Activated CD4-positive, alpha-beta T cell treated with anti-CD3 and anti-CD28 coated beads, Interleukin-2, amount 50 U/mL, for 24 hours (primary cell): ENCODE measurements around the gene NRN1.
"Not testable (repeated sequence)": the region's sequence is repeated elsewhere in the genome, so short reads cannot be mapped to it uniquely, and the experiment has no call there.

Experiments
- DNase-seq, 2 donors: peaks; one replicate each; pipeline ENCODE4 v3.0.0-alpha.2; 2020; ENCODE audit warnings: low read depth in 1 of 2, low spot score in 1 of 2

Gene NRN1

DNA sequence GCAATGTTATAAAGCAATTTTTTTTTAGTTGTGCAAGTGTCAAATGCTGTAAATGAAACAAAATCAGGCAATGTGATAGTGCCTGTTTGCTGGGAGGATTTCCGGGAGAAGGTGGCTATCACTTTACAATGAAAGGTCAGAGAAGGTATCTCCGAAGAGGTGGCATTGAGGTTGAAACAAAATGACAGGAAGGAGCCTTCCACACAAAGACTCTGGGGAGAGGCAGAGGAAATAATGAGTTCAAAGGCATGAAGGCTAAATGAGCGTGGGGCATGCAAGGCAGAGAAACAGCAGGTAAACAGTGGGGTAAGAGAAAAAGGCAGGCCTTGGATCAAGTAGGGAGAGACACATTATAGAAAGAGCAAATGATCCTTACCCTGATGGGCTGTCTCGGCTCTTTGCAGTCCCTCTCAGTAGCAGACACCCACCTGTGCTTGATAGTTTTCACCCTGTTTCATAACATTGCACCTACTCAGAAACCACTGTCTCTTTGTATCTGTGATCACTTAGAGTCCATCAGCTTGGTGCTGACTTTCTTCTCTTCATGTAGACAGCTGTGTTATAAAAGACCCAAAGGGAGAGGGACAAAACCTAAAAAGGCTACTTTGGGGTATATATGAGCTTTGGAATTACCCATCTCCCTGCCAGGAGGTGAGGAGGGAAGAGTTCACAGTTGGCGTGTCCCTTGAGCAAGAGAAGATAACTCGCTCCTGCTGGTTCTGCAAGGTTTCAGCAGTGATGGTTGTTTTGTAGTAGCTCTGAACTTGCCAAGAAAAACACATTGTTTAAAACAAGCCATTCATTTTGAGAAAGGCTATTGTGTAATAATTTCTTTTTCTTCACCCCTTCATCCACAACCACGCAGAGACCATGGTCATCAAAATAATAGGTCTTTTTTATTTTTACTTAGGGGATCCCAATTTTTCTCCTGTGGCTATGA, 22.3 kb downstream of the NRN1 start:
- no peak for DNase-seq

DNA sequence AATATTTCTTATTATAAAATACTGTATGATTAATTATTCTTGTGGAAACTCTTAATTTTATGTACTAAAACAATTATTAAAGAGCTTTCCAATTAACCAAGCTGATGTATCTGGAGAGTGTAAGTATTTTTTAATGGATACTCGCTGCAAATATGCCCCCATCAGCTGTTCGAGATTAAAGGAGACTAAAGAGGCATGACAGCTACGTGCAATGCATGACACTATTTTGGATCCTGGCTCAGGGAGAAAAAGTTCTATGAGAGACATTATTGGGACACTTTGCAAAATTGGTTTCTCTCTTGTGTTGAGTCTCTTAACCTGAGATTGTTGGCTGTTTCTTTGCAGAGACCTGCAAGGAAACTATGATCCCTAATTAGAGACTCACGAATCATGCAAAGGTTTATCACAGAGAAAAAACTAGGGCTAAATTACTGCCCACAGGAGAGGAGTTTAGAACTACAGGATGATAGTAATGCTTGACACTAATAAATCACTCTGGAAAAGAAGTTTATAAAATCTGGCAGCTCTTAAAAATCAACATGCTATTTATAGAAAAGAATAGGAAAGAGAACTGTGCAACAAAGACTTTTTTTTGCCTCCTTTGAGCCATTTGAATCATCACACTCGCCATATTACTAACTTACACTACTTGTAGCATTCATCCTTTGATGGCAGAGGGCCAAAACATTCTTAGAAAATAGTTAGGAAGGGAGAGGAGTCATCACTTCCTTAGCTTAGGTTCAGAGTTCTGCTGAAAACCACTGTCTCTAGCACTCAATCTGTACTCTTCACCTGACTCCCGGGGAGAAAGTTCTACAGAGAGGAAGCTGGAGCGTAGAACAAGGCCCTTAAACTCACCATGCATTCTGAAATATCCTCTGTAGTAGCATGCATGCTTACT, 25.3 kb downstream of the NRN1 start:
- no peak for DNase-seq

DNA sequence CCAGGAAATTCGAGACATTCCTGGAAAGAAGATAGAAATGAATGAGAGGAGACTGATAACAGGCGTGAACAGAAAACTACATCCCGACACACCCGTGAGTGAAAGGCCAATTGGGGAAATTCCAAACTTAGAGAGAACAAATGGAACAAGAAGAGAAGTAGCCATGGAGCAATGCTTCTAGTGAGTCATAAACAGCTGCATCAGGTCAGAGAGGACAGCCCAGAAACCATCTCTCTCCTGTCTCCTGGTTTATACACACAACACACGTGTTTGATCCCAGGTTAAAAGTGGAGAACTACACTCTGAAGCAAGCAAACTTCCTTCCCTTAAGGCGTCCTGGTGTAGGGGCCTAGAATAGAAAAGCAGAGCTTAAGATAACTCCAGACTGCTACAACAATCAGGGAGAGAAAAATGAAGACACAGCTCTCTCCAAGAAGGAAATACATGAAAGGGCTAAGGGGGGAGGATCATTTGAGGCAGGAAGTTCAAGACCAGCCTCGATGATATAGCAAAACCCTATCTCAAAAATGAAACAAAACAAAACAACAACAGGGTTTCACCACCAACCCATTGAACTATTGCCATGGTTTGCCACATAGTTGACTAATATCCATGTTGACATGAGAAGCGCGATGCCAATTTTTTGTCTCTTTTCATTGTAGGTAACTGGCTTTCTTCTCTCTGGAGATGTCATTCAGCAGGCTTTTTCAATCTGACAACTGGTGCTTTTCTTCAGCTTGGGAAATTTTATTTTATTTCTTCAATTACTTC, 26.9 kb downstream of the NRN1 start:
- no peak for DNase-seq

DNA sequence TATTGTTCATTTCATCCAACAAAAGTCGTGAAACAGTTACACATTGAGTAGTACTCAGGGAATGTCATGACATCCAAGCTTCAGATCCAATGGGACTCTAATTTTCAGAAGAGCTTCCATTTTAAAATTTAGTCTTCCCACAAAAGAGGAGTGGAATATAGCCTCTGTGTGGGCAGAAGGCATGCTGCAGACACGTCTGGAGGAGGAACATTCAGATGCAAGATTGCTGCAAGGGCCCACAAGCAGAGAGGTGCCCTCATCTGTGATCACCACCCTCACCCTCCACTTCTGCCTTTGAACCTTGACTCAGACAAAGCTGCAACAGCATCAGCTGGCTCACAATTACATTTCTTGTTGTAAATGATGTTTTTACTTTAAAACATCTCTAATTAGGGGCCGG, 29.9 kb downstream of the NRN1 start:
- DNase-seq: no peak

DNA sequence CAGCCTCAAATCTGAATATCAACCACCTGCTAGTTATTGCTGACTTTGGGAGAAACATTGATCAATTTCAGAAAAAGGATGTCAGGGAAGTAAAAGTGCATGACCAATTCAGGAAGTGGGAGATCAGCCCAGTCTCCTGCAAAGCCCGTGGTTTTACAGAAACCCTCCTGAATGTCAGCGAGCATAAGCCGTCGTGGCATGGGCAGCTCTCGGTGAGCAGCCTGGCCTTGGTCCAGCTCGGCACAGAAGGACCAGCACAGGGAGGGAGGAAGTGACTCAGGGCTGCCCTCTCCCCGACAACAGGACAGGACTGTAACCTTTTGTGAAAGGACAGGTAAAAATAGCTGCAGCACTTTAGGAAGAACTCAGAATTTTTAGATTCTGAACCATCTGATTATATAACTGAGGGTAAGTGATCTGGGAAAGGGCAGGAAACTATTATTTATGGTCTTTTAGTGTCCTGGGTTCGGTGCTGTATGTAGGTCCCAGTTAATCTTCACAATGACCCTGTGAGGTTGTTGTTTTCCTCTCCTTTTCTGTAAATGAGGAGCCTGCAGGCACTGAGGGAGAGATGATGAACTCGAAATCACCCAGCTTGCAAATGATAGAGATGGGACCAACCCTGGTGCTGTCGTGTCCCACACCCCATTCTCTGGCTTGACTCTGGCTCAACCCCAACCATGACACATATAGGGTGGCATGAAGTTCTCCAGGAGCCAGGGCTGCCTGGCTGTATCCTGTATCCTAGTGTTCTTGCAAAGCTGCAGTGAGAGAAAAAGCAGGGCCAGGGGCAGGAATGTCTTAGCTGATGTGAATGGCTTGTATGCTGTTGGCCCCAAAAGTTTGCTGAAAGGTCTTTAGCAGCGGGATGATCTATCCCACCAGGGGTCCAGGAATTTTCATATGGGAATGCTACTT, 37.6 kb downstream of the NRN1 start:
- DNase-seq: no peak

DNA sequence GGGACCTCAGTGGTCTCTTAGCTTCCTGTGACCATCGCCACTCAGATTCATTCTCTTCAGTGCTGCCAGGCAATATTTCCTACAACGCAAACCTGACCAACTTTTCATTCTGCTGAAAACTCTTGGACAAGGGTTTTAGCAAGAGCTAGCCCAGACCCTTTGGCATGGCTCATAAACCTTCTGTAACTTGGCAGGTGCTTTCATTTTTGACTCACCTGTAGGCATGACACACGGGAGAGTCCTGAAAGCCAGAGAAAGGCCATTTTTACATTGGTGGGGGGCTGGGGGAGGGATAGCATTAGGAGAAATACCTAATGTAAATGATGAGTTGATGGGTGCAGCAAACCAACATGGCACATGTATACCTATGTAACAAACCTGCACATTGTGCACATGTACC, 38.7 kb downstream of the NRN1 start:
- DNase-seq: not testable (repeated sequence)

DNA sequence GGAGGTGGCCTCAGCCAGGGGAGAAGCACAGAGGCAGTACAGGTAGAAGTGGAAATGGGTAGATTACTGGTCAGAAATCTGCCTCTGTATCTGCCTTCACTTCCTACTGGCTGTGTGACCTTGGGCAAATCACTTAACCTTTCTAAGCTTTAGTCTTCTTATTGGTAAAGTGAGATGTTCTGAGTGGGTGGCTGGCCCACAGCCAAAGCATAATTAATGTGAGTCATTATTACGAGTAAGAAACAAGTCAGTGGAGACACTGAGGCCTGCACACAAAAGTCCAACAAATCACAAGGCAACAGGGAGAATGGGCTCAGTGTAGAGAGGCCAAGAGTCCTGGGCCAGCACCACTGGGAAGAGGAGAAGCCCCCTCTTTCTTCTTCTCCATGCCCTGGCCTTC, 39.1 kb downstream of the NRN1 start:
- no peak for DNase-seq

DNA sequence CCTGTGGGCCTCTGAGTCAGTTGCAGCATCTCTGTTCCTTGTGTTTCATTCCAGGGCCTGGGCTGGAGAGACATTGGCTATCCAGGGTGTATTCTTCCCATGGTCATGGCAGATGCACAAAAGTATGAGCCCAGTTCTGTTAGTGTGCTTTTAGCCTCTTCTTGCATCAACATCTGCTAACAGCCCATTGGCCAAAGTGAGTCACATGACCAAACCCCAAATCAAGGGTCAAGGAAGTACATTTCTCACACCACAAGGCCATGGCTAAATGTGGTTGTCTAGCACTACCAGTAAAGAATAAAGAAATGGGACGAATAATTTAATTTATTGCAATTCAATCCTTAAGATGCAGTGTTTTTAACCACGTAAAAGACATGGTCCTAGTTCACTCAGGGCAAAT, 43.9 kb downstream of the NRN1 start:
- DNase-seq: no peak

DNA sequence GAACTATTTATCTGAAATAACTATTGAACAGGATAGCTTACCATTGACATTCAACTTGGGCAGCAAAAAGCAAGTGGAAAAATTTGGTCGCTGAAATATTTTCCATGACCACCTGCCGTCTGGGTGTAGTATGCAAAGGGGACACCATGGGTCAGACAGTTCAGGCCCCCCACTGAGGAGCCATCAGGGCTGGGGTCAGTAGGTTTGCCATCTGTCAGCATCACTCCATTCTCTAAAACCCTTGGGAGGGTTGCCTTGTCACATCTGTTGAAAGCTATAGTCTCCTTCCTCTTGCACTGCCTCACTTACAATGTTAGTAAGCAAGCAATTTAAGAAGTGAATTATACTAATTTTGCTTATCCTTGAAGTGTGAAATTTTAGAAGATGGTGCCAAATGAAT, 44.9 kb downstream of the NRN1 start:
- no peak for DNase-seq

DNA sequence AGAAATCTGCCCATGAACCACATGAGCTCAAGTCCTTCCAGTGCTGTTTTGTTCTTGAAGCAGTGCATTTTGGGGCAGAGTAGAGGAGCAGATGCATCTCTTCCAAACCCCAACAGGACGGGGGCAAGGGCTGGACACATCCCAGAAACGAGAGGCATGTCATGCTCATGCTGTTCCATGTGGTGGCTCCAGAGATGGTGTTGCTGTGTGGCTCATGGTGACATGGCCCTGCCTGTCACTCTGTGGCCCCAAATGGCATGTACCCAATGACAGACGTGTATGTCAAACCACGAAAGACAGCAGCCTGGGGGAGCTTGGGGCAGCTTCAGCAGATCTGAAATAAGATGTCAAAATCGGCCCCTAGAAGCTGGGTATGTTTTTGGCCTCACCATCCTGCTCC, 46.3 kb downstream of the NRN1 start:
- DNase-seq: no peak

DNA sequence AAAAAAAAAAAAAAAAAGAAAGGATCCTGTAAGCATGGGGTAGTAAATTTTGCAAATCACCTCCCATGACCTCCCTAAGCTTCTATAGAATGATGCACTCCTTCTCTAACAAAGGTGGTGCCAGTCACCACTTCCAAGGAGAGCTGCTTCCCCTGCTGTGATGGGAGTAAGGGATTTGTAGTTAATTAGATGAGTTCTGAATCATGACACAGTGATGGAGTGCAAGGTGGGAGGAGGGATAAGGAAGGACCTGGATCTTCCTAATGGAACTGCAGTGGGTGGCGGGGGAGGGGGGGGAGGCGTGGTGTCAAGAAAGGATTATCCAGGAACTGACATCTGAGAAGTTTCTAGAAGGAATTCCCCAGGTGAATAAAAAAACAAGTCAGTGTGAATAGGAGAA, 47.8 kb downstream of the NRN1 start:
- no peak for DNase-seq

DNA sequence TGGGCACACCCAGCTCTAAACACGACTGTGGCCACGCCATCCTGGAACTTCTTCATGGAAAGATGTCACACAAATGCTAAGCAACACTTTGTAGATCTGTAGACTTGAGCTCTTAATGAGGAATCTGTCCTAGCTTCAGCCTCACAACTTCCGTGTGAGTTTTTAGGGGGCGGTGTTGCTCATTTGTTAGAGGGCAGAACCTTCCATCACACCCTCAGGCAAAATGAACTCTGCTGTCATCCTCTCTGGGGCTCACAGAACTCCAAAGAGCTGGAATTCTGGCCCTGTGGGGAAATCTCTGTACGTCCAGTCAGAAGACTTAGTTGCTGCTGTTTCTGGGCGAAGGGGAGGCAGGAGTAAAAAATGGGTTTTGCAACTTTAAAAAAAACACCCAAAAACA, 49.8 kb downstream of the NRN1 start:
- DNase-seq: no peak

DNA sequence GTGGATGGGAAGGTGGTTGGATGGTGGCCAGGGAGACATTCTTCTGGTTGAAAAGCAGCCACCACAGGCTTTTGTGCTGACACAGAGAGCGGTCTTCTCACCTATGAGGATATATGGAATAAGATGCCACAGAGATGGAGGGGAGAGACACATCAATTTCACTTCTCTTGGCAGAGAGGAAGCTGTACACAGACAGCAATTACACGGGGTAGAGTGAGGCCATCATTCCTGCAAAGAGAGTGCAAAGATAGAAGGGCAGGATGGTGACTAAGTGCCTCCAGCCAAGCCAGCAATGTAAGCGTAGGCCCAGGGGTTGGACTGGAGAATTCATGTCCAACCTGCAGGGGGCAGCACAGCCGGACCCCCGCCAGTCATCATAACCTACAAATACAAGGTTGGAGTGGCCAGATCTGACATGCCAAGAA, 56.4 kb downstream of the NRN1 start:
- DNase-seq: no peak
